ENCODE measurements around the gene GYS1.
"Not testable (repeated sequence)": the region's sequence is repeated elsewhere in the genome, so short reads cannot be mapped to it uniquely, and the experiment has no call there.

GYS1 gene

DNA sequence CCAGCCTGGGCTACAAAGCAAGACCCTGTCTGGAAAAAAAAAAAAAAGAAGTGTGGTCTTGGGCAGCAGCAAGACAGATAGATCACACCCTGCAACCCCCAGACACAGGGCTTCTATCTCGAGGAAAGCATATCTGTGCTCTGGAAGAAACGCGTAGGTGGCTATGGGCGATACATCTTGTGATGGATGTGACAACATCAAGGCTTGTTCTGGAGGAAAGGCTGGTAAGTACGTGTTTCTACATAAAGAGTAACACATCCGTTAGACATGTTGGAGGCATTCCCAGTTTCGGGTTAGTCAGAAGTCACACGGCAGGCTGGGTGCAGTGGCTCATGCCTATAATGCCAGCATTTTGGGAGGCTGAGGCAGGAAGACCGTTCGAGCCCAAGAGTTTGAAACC is 66.2 kb downstream of the GYS1 start:
- Mint-ChIP-seq H3K27ac (no peak overlapping the region), H3K36me3 (peaks cover 2% of the 10 kb centered on the region), H3K9me3 (ENCODE audit: low read depth) (no peaks in the 10 kb centered on the region), H3K27me3 (no peaks in the 10 kb centered on the region), H3K4me3 (peak overlapping the region; percentile 53), H3K4me1 (ENCODE audit: low read depth) (peaks cover 5% of the 10 kb centered on the region)

DNA sequence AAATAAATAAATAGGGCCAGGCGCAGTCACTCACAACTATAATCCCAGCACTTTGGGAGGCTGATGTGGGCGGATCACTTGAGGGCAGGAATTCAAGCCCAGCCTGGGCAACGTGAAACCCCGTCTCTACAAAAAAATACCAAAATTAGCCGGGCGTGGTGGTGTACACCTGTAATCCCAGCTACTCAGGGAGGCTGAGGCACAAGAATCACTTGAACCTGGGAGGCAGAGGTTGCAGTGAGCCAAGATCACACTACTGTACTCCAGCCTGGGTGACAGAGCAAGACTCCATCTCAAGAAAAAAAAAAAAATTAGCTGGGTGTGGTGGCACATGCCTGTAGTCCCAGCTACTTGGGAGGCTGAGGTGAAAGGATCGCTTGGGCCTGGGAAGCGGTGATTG is 67.2 kb downstream of the GYS1 start:
- H3K27ac Mint-ChIP-seq; H3K27me3 Mint-ChIP-seq; H3K9me3 Mint-ChIP-seq (ENCODE audit: low read depth); H3K36me3 Mint-ChIP-seq; H3K4me1 Mint-ChIP-seq (ENCODE audit: low read depth); H3K4me3 Mint-ChIP-seq: not testable (repeated sequence)

DNA sequence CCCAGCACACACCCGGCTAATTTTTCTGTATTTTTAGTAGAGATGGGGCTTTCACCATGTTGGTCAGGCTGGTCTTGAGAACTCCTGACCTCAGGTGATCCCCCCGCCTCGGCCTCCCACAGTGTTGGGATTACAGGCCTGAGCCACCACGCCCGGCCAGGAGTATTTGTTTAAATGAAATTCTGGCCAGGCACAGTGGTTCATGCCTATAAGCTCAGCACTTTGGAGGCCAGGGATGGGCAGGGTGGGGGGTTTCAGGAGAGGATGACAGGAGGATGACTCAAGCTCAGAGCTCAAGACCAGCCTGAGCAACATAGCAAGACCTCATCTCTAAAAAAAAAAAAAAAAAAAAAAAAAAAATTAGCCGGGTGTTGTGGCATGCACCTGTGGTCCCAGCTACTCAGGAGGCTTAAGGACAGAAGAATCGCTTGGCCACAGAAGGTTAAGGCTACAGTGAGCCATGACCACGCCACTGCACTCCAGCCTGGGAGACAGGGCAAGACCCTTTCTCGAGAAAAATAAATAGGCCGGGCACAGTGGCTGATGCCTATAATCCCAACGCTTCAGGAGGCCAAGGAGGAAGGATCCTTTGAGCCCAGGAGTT is 67.8 kb downstream of the GYS1 start:
- Mint-ChIP-seq H3K9me3 (ENCODE audit: low read depth) (no peaks in the 10 kb centered on the region), H3K4me1 (ENCODE audit: low read depth) (peaks cover 5% of the 10 kb centered on the region), H3K4me3 (no peak overlapping the region), H3K36me3 (peaks cover 2% of the 10 kb centered on the region), H3K27me3 (no peaks in the 10 kb centered on the region), H3K27ac (no peak overlapping the region)

DNA sequence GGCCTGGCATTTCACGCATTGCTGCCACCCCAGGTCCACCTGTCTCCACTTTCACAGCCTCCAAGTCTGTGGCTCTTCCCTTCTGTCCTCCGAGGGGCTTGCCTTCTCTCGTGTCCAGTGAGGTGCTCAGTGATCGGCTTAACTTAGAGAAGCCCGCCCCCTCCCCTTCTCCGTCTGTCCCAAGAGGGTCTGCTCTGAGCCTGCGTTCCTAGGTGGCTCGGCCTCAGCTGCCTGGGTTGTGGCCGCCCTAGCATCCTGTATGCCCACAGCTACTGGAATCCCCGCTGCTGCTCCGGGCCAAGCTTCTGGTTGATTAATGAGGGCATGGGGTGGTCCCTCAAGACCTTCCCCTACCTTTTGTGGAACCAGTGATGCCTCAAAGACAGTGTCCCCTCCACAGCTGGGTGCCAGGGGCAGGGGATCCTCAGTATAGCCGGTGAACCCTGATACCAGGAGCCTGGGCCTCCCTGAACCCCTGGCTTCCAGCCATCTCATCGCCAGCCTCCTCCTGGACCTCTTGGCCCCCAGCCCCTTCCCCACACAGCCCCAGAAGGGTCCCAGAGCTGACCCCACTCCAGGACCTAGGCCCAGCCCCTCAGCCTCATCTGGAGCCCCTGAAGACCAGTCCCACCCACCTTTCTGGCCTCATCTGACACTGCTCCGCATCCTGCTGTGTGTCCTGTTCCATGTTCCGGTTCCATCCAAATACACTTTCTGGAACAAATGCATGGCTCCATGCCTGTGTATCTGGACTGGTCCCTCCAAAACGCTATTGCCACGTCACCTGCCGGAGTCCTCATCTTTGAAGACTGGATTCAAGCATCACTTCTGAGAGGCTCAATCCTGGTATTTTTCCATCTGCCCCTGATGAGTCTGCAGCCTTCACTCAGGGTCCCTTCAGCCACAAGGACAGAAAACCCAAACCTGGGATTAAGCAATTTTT is 70.3 kb downstream of the GYS1 start:
- no peak overlapping the region for H3K4me3 Mint-ChIP-seq
- no peaks in the 10 kb centered on the region for H3K9me3 Mint-ChIP-seq (ENCODE audit: low read depth)
- H3K36me3 Mint-ChIP-seq, result peaks cover 2% of the 10 kb centered on the region
- H3K27me3 Mint-ChIP-seq, result no peaks in the 10 kb centered on the region
- no peak overlapping the region for H3K27ac Mint-ChIP-seq
- H3K4me1 Mint-ChIP-seq (ENCODE audit: low read depth), result peaks cover 5% of the 10 kb centered on the region

DNA sequence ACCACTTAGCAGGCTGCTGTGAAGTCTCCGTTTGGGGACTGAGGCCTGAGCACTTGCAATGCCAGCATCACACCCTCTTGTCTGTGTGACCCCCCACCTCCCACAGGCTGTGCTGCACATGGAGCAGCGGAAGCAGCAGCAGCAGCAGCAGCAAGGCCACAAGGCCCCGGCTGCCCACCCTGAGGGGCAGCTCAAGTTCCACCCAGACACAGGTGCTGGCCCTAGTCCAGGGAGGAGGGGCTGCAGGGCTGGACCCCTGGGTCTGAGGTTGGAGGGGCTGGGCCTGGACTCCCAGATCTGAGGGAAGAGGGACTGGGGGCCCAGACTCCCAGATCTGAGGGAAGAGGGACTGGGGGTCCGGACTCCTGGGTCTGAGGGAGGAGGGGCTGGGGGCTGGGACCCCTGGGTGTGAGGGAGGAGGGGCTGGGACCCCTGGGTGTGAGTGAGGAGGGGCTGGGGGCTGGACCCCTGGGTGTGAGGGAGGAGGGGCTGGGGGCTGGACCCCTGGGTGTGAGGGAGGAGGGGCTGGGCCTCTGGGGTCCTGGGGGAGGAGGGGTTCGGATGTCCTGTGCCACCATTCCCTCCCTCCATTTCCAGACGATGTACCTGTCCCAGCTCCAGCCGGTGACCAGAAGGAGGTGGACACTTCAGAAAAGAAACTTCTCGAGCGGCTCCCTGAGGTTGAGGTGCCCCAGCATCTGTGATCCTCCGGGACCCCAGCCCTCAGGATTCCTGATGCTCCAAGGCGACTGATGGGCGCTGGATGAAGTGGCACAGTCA is 71.2 kb downstream of the GYS1 start:
- no peak overlapping the region for H3K27ac Mint-ChIP-seq

DNA sequence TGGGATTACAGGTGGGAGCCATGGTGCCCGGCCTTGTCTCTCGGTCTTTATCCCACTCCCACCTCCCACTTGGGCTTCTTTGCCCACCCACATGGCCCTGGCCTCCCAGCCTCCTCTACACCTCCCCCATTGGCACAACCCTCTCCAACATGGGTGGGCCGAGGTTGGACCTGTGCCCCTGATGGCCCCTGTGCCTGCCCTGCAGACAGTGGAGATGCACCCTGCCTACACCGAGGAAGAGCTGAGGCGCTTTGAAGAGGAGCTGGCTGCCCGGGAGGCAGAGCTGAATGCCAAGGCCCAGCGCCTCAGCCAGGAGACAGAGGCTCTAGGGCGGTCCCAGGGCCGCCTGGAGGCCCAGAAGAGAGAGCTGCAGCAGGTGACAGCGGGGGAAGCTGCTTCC is 72.2 kb downstream of the GYS1 start:
- Mint-ChIP-seq H3K27ac (no peak overlapping the region), H3K9me3 (ENCODE audit: low read depth) (no peaks in the 10 kb centered on the region), H3K27me3 (no peaks in the 10 kb centered on the region), H3K4me1 (ENCODE audit: low read depth) (no peaks in the 10 kb centered on the region), H3K4me3 (no peak overlapping the region), H3K36me3 (peaks cover 2% of the 10 kb centered on the region)

More for the DNA sequence above, 71.2 kb downstream of the GYS1 start:
- H3K36me3 Mint-ChIP-seq, result peaks cover 2% of the 10 kb centered on the region
- H3K27me3 Mint-ChIP-seq, result no peaks in the 10 kb centered on the region
- peaks cover 4% of the 10 kb centered on the region for H3K4me1 Mint-ChIP-seq (ENCODE audit: low read depth)
- H3K4me3 Mint-ChIP-seq, result no peak overlapping the region
- H3K9me3 Mint-ChIP-seq (ENCODE audit: low read depth), result no peaks in the 10 kb centered on the region

DNA sequence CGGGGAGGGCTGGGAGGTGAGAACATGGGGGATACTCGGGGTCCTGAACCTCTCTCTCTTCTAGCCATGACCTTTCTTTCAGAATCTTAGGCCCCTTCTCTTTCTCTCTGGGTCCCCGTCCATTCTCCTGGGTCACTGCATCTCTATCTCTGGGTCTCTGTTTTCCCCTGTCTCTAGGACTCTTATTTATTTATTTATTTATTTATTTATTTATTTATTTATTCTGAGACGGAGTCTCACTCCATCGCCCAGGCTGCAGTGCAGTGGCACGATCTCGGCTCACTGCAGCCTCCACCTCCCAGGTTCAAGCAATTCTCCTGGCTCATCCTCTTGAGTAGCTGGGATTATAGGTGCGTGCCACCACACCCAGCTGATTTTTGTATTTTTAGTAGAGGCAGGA is 73.8 kb downstream of the GYS1 start:
- H3K9me3 Mint-ChIP-seq (ENCODE audit: low read depth); H3K4me1 Mint-ChIP-seq (ENCODE audit: low read depth); H3K36me3 Mint-ChIP-seq; H3K4me3 Mint-ChIP-seq; H3K27me3 Mint-ChIP-seq; H3K27ac Mint-ChIP-seq: not testable (repeated sequence)

DNA sequence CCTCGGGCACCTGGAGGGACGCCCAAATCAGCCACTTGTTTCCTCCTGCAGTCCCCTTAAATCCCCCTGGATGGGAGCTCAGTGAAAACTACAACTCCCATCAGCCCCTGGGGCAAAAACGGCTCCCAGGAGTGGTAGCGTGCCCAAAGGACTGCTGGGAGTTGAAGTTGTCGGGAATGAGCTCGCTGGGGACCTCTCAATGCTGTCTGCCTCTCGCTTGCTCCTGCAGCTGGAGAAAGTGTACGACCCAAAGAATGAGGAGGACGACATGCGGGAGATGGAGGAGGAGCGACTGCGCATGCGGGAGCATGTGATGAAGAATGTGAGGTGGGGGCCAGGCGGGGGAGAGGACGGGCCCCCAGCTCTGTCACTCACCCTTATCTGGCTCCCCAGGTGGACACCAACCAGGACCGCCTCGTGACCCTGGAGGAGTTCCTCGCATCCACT is 74.3 kb downstream of the GYS1 start:
- no peak overlapping the region for H3K27ac Mint-ChIP-seq
- peaks cover 6% of the 10 kb centered on the region for H3K36me3 Mint-ChIP-seq
- H3K27me3 Mint-ChIP-seq, result no peaks in the 10 kb centered on the region
- no peaks in the 10 kb centered on the region for H3K9me3 Mint-ChIP-seq (ENCODE audit: low read depth)
- no peaks in the 10 kb centered on the region for H3K4me1 Mint-ChIP-seq (ENCODE audit: low read depth)
- no peak overlapping the region for H3K4me3 Mint-ChIP-seq

Measured in activated naive CD8-positive, alpha-beta T cell (primary cell).